Measurements from ENCODE around the gene SLC16A12.

GRCh38 chr10:89414879-89415821 lies 120.2 kb downstream of the SLC16A12 start:
- TF ChIP-seq EP300 (IDR thresholded peaks at IDR 0.05; ENCODE audit: borderline replicate concordance in 1 of 2, control insufficient read depth in 1 of 2, low read depth in 2 of 2, low read length in 2 of 2) (no peak), FOXM1 (IDR thresholded peaks at IDR 0.05; ENCODE audit: low read depth, low read length) (no peak), ETV6 (conservative IDR thresholded peaks at IDR 0.05 in 1 of 2, IDR thresholded peaks at IDR 0.05 in 1 of 2; ENCODE audit: borderline replicate concordance in 1 of 2, low read depth in 1 of 2) (no peak), MAX (IDR thresholded peaks at IDR 0.05; ENCODE audit: low read depth, low read length) (peak; percentile 91), CTCF (IDR thresholded peaks at IDR 0.05 in 2 of 3, conservative IDR thresholded peaks at IDR 0.05 in 1 of 3; ENCODE audit: control insufficient read depth in 2 of 3, extremely low read depth in 1 of 3, insufficient read depth in 1 of 3, low read depth in 3 of 3, low read length in 3 of 3) (no peak), CHD4 (IDR thresholded peaks at IDR 0.05) (no peak), ZNF687 (IDR thresholded peaks at IDR 0.05) (no peak), BHLHE40 (IDR thresholded peaks at IDR 0.05; ENCODE audit: borderline replicate concordance in 1 of 2, low read depth in 2 of 2, low read length in 1 of 2) (peak; percentile 86 to 93), RCOR1 (conservative IDR thresholded peaks at IDR 0.05; ENCODE audit: low read depth, low read length) (no peak), POLR2A (IDR thresholded peaks at IDR 0.05; ENCODE audit: low read depth, low read length) (peak; percentile 63), NKRF (conservative IDR thresholded peaks at IDR 0.05) (no peak)
